WTC11 (cell line): ENCODE data around the gene CCDC8.

ENCODE experiments used
- ATF3 ChIP-seq: sonication (generic); formaldehyde crosslinking; conservative IDR thresholded peaks from 2 replicates; pipeline ENCODE4 v1.8.1; 2022; ENCODE audit warnings: mild to moderate bottlenecking, missing genetic modification reagents
- CBFB ChIP-seq: sonication (generic); formaldehyde crosslinking; IDR thresholded peaks from 2 replicates; pipeline ENCODE4 v1.8.1; 2022; ENCODE audit warnings: mild to moderate bottlenecking, low read depth, missing genetic modification reagents
- CTCF ChIP-seq: fragments of 200-600 bp; IDR thresholded peaks from 2 replicates; pipeline ENCODE4 v1.8.0; 2022; ENCODE audit warnings: antibody characterized with exemption
- ELF4 ChIP-seq: sonication (generic); formaldehyde crosslinking; IDR thresholded peaks from 2 replicates; pipeline ENCODE4 v1.8.1; 2022; ENCODE audit warnings: low read depth, mild to moderate bottlenecking, moderate library complexity, missing genetic modification reagents
- HMGA2 ChIP-seq: fragments of 250-450 bp; sonication (Bioruptor Pico); IDR thresholded peaks from 2 replicates; pipeline ENCODE4 v1.4.0; 2021; ENCODE audit warnings: mild to moderate bottlenecking, moderate library complexity
- MAX ChIP-seq: sonication (generic); formaldehyde crosslinking; IDR thresholded peaks from 2 replicates; pipeline ENCODE4 v1.8.0; 2022; ENCODE audit warnings: mild to moderate bottlenecking, missing genetic modification reagents
- NFYB ChIP-seq: sonication (generic); formaldehyde crosslinking; conservative IDR thresholded peaks from 2 replicates; pipeline ENCODE4 v1.8.0; 2022; ENCODE audit warnings: low read depth, missing genetic modification reagents
- RELA ChIP-seq: sonication (generic); formaldehyde crosslinking; IDR thresholded peaks from 2 replicates; pipeline ENCODE4 v1.8.1; 2022; ENCODE audit warnings: missing genetic modification reagents, mild to moderate bottlenecking, borderline replicate concordance
- SOX15 ChIP-seq: fragments of 250-450 bp; sonication (Bioruptor Pico); IDR thresholded peaks from 2 replicates; pipeline ENCODE4 v1.9.0; 2021; ENCODE audit warnings: mild to moderate bottlenecking
- TP53 ChIP-seq: sonication (generic); formaldehyde crosslinking; IDR thresholded peaks from 2 replicates; pipeline ENCODE4 v1.8.1; 2023; ENCODE audit warnings: mild to moderate bottlenecking, missing genetic modification reagents
- USF1 ChIP-seq: sonication (generic); formaldehyde crosslinking; IDR thresholded peaks from 2 replicates; pipeline ENCODE4 v1.8.0; 2022; ENCODE audit warnings: mild to moderate bottlenecking, missing genetic modification reagents
- ZBTB21 ChIP-seq: sonication (generic); formaldehyde crosslinking; IDR thresholded peaks from 2 replicates; pipeline ENCODE4 v1.8.1; 2023; ENCODE audit warnings: mild to moderate bottlenecking, missing genetic modification reagents, borderline replicate concordance

GRCh38 chr19:46451352-46451751 is 38.0 kb upstream of the CCDC8 start:
- no peak for TF ChIP-seq CTCF
- no peak for TF ChIP-seq RELA (CRISPR knock-in tag)
- no peak for TF ChIP-seq USF1
- TF ChIP-seq TP53 (CRISPR knock-in tag): no peak
- TF ChIP-seq HMGA2: no peak
- no peak for TF ChIP-seq MAX (CRISPR knock-in tag)
- no peak for TF ChIP-seq ZBTB21 (CRISPR knock-in tag)
- no peak for TF ChIP-seq CBFB (CRISPR knock-in tag)
- TF ChIP-seq SOX15: no peak
- TF ChIP-seq NFYB (CRISPR knock-in tag): no peak
- TF ChIP-seq ELF4 (CRISPR knock-in tag): no peak
- TF ChIP-seq ATF3 (CRISPR knock-in tag): no peak
